Fibroblast of skin of abdomen (primary cell): ENCODE measurements around the gene ST8SIA2.
A peak's percentile ranks its signal among the peaks of the same experiment; 100 is the strongest.

Experiments
- DNase-seq: peaks from one replicate; pipeline ENCODE4 v3.0.0-alpha.2; 2013

Gene ST8SIA2

DNA sequence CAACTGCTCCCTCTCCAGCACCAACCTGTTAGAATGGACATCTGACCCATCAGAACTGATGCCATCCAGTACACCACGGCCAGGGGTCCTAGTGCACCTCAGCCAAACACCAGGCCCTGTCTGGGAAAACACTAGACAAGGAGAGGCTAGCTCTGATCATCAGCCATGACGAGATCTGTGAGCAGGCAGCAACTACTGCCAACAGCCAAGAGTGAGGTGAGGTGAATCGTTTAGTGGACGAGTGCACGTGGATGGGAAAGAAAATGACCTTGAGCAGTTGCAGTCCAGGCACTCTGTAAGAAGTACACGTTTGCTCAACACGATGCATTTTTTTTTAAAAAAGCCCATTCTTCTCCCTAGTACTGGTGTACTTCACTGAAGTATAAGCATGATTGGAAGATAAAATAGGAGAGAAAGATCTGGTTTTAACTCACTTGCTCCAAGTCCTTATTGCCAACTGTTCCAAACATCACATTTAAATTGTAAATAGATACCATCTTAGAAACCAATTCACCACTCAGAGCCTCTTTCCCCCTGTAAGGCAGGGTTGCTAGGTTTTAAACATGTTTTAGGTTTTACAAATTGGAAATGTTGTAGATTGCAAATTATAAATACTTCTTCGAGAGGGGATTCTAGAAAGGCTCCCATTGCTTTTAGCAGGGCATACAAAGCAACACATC lies 5.7 kb downstream of the ST8SIA2 start:
- no peak for DNase-seq

DNA sequence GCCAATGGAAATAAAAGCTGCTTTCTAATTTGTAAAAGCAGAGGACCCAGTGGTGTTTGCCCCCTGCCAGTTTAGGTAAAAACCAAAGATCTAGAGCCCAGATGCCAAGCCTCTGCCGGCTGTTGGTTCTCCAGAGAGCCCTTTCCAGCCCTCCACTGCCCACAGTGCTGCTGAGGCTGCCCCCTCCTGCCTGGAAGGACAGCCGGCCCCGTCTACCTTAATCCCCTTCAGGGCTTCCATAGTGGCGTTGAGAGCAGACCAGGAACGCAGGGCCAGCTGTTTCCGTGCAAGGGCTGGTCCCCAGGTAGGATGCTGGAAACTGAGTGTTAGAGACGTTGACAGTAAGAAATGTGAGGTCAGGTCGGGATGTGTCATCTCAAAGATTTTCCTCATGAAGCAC lies 6.9 kb downstream of the ST8SIA2 start:
- no peak for DNase-seq

DNA sequence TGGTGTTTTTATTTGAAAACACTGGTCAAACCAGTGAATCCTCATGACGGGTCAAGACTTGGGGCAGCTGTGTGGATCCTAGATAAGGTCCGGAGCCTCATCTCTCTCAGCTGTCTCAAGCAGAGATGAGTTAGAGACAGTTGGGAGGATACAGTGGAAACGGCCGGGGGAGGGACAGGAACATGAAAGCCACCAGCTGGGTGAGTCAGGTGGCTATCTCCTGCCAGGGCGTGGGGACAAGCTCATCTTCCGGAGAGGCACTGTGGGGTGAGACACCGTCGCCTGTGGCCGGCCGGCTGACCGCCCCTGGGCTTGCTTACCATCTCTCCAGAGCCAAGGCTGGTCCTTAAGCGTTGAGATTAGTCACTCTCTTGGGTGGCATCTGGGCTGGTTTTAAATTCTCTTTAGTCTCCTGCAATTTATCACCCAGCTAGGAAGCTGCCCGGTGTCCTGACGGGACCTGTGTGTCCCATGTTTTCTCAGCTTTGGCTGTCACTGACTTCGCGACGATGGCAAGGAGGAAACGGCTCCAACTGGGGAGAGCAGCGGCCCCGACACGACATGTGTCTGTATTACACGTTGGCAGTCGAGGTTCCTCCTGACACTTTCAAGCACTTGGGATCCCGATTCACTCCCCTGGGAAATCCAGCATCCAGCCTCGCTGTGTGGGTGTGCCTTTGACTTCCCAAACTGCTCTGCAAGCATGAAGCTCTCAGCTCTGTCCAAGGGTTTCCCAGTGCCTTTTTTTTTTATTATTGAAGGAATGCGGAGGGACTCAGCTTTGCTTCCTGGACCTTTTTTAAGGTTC lies 7.5 kb downstream of the ST8SIA2 start:
- DNase-seq = no peak

DNA sequence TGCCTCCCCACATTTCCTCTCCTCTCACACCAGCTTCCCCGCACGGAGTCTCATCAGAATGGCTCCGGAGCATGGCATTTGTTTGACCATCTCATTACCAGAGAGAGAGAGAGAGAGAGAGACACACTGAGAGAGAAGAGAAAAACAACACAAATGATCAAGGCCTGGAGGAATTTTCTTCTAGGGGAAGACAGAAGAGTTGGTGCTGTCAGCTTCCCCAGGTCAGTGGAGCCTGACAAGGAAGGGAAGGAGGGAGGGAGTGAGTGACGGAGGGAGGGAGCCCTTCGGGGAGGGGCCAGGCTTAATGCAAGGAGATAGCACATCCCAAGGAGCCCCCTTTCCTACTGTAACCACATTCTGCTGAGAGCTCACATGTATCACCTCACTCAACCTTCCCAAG lies 9.1 kb downstream of the ST8SIA2 start:
- DNase-seq = no peak

DNA sequence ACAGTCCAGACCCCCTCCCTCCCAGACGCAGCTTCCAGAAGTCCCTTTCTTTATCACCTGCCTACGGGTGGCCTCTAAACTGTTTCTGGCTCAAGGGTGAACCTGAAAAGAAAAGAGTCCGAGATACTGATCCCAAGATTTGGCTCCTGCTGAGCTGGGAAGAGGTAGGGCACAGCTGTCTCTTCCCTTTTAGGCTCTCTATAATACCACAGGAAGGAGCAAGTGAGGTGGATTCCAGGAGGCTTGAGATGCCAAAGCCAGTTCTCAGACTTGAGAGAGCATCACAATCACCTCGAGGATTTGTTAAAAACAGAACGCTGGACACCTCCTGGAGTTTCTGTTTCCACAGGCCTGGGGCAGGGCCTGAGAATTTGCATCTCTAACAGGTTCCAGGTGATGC lies 12.3 kb downstream of the ST8SIA2 start:
- no peak for DNase-seq

DNA sequence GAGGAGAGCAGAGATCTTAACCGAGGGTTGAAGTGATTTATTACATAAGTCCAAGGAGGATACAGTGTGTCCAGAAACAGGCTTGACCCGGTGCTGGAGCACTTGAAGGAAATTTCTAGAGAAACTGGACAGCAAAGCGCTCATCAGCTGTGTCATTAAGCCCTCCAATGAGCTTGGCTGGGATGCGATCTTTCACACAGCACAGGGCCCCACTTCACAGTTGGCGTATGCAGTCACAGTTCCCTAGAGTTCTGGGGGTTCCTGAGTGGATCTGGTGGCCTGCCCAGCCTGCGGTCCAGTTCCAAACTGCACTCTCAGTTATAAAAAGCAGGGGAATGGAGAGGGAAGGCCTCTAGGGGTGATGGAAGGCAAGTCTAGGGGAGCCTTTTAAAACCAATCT lies 13.6 kb downstream of the ST8SIA2 start:
- DNase-seq = no peak

DNA sequence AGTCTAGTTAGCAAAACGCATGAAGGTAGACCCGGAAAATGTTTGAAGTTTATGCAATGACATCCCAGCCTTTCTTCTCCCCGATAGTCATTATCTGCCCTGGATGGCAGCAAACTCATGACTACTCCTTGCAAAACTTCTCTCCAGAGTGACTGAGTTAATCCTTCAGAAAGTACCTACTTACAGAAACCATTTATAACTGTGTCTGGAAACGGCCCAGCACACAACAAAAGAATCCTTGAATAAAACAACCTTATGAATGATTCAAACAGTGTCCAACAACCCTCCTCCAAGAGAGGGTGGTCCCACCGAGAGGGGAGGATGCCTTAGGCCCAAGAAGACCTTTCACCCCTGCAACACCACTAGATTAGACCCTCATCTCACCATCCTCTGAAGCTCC lies 14.2 kb downstream of the ST8SIA2 start:
- no peak for DNase-seq

DNA sequence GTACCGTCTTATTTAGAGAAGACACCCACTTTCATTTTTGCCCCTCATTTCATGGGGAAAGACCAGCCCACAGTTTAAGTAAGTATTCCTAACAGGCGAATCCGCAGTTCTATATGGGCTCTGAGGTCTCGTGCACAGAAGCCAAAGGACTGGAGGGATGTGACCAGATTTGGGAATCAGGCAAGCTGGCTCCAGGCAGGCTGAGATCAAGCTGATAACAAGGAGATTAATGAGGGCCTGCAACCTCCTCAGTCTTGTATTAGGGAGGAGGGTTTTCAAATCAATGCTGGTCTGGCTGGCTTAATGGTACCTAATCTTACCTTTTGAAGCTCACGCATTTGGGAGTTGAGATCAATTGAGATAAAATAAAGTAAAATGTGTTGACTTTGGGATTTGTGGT lies 15.3 kb downstream of the ST8SIA2 start:
- no peak for DNase-seq

DNA sequence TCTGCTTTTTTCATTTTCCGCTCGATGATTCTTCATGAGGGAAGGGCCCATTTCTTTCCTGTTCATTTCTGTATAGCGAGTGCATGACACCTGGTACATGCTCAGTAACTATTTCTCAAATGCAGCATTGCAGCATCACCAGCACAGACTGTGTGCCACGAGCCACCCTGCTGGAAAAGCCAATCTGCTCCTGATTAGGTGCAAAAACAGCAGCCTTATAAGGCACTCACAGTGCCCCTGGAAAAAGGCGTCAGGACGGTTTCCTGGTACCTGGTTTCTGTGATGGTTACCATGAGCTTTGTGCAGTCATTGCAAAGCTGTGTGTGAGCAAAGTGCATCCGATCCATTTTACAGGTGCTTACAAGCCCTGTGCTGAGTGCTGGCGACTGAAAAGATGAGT lies 15.8 kb downstream of the ST8SIA2 start:
- DNase-seq = no peak

DNA sequence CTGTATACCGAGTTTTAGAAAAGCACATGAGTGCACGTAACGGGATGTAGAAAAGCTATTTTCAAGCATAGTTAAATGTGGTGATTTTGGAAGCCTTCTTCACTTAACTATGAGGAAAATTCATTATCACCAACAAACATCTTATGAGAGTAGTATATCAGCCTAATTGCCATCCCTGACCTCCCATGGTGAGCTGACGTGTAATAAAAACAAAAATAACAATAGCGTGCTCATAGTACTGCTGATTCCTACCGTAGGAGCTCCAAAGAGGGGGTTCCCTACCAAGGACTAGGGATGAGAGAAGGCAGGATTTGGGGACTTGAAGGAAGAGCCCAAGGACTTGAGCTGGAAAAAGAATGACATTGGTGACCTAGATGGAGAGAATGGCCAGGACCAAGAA lies 16.9 kb downstream of the ST8SIA2 start:
- DNase-seq = no peak

DNA sequence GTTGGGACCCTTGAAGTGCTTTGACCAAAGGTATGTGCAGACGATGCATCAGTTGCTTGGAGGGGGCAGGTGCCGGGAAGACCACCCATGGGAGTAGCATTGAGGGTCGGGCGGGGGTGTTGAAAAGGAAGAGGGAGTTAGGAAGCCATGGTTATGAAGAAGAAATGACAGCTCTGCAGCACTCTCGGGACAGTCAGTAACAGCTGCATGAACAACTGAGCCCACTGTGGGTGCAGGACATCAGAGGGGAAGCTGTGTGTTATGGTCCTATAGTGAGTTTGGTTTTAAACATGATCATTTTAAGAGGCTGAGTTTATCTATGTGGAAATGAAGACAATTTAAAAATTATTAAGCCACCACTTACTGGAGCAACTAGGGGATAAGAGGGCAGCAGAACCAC lies 17.6 kb downstream of the ST8SIA2 start:
- DNase-seq = no peak

DNA sequence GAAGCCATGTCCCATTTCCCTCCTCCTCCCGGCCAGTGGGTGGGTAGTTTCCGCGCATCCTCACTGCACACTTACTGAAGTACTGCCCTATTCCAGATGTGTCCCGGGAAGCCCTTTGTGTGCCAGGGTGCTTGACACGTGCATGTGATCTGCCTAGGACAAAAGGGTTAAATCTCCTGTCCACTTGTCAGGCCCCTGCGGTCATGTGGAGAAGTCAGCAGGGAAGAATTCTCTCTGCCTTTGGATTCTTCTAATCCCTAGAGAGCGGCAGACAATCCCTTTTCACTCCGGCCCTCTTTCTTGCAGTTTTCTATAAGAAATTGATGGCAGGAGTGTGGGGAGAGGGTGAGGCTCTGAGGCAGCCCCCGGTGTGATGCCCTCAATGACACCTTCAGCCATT lies 19.8 kb downstream of the ST8SIA2 start:
- DNase-seq = no peak

DNA sequence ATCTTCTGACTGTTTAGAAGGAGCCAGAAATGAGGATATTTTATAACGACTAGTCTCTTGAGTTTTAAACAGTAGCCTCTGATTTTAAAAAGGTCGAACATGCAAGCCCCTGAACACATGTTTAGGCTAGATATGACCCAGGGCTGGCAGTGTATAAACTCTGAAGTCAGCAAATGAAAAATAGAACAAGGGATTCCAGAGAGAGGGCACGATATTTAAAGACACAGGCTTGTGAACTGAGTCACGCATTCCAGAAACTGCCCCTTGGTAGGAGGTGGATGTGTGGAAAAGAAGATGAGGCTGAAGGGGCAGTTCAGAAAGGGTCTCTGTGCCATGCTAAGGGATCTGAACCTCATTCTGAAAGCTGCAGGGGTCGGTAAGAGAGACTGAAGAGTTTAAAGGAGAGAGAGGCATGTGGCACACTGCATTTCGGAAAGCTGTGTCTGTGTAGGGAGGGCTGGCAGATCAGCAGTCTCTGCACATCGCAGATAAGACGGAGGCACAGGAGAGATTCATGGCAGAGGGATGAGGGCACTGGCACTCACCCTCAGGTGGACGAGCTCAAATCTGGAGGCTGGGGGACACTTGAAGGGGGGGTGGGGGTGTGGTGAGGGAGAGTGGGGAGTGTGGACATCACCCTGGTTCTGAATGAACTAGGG lies 22.1 kb downstream of the ST8SIA2 start:
- no peak for DNase-seq

DNA sequence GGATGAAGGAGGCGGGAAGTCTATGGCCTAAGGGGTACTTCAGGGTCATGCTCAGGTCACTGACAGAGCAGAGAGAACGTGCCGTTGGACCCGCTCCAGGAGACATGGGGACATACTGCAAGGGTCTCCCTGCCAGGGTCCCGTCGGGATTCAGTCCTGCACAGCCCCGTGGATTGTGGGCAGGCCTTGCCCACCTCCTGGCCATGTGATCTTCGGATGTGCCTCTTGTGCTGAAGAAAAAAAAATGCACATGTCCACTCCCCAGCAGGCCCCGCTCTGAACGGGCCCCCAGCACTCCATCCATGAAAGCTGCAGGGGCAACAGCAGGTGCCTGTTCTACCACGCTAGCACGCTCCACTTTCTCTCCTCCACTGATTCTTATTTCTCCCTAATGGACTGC lies 22.9 kb downstream of the ST8SIA2 start:
- no peak for DNase-seq

DNA sequence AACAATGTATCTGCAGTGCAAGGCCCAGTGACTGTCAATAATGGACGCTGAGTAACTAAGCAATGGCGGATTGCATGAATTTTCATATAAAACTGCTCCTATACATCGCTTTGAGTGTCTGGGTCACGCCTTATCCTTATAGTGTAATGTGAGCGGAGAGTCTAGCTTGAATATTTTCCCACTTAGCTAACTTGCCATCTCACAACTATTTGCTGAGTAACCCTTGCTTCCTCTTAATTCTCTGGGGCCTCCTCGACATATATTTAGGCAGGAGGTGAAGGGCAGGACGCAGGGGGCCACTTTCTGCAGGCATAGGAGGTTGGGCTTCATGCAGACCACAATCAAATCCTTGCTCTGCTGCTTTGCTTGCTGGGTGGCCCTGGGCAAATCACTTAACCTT lies 24.0 kb downstream of the ST8SIA2 start:
- DNase-seq = peak; percentile 40

DNA sequence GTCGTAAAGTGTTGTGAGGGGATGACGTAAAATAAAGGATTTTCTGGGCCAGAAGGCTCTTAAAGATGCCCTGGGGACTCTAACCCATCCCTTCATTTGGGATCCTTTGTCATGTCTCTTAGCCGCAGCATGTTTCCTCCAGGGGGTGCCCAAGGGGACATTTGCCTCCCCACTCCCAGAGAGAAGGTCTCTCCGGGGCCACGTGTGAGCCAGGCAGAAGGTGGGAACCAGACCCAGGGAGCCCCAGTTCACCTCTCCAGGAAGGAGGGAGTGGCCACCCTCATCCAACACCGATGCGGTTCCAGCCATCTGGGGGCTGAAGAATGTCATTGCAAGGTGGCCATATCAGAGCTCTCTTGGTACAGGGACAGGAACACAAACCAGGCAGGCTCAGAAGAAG lies 25.2 kb downstream of the ST8SIA2 start:
- no peak for DNase-seq

DNA sequence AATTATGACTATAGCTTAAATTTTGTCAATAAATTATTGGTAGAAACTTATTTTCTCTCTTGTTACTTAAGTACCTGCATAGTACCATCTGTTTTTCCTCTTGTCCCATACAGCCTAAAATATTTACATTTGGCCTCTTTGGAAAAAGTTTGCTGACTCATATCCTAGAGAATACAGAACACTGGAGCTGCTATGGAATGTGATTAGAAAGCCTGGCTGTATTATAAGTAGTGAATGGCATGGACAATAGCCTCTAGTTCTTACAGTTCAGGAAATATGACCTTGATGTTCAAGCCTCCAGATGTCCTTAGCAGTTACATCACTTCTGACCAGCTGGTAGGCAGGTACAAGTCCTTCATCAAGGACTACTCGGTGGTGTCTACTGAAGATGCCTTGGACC lies 28.3 kb downstream of the ST8SIA2 start:
- DNase-seq = peak; percentile 71

DNA sequence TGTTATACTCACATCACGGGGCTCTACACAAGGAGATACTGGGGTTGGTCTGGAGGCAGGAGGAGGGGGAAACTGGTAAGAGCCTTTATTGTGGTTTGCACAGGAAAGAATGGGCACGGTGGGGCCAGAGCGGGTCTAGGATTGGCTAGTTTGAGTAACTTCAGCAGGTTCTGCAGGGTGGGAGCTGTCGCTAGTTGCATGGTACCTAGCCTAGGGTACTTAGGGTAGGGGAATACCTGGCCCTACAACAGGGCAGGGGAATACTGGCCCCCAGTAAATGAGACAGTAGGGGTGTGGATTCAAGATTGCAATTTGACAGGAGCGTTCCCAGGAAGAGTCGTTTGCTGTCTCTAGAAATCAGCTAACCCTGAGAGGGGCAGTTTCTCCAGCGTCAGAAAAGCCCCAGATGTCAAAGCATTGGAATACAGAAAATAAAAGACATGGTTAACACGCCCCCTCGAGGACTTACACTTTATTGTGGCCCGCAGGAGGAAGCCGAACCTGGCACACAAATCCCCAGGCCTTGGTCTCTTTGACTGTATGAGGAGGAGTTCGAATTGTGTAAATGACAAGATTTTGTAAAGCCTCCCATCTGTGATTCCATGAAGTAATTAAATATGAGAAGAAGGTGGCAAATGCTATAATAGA lies 32.0 kb downstream of the ST8SIA2 start:
- DNase-seq = no peak

DNA sequence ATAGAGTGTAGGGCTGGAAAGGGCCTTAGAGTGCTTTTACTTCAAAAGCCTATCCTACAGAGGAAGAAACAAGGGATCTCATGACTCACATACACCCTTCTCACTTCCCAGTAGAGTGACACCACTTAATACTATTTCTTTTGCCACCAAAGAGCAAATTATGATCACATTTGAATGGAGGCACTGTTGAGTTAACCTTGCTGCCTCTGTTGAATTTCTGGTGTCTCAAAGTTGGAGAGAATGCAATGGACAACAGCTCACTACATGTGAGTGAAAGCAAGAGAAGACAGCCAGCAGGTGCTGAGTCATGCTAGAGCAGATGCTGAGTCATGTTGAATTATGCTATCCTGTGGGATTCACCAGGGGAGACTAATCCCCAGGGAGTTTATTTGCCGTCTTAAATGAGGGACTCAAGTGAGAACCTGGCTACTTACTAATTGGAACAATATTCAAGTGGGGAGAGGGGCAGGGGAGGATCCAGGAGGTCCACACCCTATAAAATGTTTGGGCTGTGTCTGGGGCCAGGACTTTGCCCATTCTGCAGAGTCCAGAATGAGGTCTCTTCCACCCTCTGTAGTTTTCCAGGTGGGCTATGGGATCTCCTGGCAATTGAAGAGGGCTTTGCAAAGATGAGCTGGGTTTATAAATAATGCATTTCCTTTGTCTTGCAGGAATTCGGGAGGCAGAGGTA lies 35.8 kb downstream of the ST8SIA2 start:
- peak; percentile 95 for DNase-seq

DNA sequence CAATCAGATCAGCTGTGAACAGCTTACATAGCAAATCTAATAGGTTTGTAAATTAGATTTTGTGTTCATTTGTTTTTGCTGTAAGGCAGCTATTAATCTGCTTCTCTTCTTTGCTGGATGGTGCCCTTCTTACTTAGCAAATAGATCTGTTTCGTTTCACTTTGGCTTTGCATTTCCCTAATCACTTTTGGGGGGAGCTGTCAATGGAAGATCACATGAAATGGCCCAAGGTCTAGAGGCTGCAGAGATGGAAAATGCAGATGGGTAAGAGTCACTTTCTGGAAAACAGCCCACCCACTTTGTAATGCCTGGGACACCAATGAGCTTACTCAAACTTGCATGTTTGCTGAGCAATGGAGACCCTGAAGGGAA lies 36.4 kb downstream of the ST8SIA2 start:
- peak; percentile 74 for DNase-seq

DNA sequence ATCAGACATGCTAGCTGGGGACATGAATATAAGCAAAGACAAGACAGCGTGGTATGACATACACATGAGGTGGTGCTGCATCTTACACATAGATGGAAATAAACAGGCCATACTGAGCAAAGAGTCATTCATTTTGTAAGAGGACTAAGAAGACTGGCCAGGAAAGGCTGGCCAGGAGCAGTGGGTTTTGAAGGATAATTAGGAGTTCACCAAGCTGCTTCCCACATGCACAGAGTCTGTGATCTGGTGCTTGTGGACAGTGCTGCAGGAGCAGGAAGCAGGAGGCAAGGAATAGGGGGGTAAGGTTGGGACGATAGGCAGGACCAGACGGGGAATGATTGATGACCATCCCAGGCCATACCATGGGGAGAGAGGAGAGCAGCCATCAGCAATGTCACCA lies 41.5 kb downstream of the ST8SIA2 start:
- DNase-seq = no peak

DNA sequence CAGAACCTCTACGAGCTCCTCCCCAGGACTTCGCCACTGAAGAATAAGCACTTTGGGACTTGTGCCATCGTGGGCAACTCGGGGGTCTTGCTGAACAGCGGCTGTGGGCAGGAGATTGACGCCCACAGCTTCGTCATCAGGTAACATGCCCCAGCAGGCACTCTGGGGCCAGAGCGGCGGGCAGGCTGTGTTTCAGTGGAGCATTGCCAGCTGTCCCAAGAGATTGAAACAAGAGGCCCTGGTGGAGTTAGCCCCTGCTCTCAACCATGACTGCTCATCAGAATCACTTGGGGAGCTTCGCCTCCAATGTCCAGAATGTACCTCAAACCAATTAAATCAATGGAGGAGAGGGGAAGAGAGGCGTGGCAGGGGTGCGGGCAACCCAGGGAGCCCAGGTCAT lies 44.8 kb downstream of the ST8SIA2 start:
- DNase-seq = no peak

DNA sequence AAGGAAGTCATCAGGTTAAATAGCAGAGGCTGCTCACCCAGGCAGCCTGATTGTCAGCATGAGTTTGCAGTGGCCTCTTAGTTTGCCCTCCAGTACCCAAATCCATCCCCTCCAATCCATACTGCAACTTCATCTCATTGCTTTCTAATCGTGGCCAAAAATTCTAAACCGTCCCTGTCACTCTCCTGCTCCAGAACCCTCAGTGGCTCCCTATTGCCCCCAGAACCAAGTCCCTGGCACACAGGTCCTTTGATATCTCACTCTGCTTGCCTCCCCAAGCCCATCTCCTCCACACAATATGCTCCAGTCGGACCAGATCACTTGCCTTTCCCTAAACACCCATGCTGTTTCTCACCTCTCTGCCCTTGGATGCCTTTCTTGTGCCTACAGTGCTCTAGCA lies 49.7 kb downstream of the ST8SIA2 start:
- no peak for DNase-seq
